Cardiac muscle cell (in vitro differentiated cells and primary cell): ENCODE data around the gene LPIN1. TPM values are rescaled to one million over a fixed set of nuclear protein-coding genes. Genes with fewer than 3 reads are reported as not detected.
A peak's percentile ranks its signal among the peaks of the same experiment; 100 is the strongest.
"Not testable (repeated sequence)": the region's sequence is repeated elsewhere in the genome, so short reads cannot be mapped to it uniquely, and the experiment has no call there.

Experiments used
- DNase-seq, 2 donors: peaks; one replicate each; pipeline versions ENCODE4 v3.0.0 to v3.0.0-alpha.2; 2010 to 2017; ENCODE audit warnings: low read depth in 1 of 2, low spot score in 1 of 2
- H3K27ac ChIP-seq: fragments of 200-600 bp; sonication (generic); 2 replicates; pipeline ENCODE4 v1.5.1; 2016
- H3K27me3 ChIP-seq: fragments of 200-600 bp; sonication (generic); 2 replicates; pipeline ENCODE4 v1.6.0; 2016; ENCODE audit warnings: control low read depth
- H3K36me3 ChIP-seq: fragments of 200-600 bp; sonication (generic); 2 replicates; pipeline ENCODE4 v1.5.1; 2016; ENCODE audit warnings: control low read depth
- H3K4me1 ChIP-seq: fragments of 200-600 bp; sonication (generic); 2 replicates; pipeline ENCODE4 v1.8.1; 2017; ENCODE audit warnings: low read depth, mild to moderate bottlenecking, mixed run types
- H3K4me3 ChIP-seq: fragments of 200-600 bp; sonication (generic); 2 replicates; pipeline ENCODE4 v1.5.1; 2016; ENCODE audit warnings: mild to moderate bottlenecking
- H3K9me3 ChIP-seq: fragments of 200-600 bp; sonication (generic); 2 replicates; pipeline ENCODE4 v1.5.1; 2017; ENCODE audit warnings: low read depth, mild to moderate bottlenecking, control low read depth
- CTCF ChIP-seq: IDR thresholded peaks from 2 replicates; pipeline ENCODE4 v1.5.1; 2012; ENCODE audit warnings: low read depth, mild to moderate bottlenecking, low read length
- polyA plus RNA-seq: library from polyadenylated mRNA; unstranded; fragments of >200 nt; fragmentation: Nextera tagmentation; extraction: Ambion mirVana; gene quantifications from 2 replicates; pipeline ENCODE4 v1.2.1, GENCODE V29; 2016
- total RNA-seq: library from RNA; depleted of rRNA; stranded (reverse); fragments of >200 nt; gene quantifications from 2 replicates; pipeline ENCODE4 v1.2.3, GENCODE V29; 2016

Gene LPIN1
- total and polyA plus RNA-seq, 2 experiments from 2014 or later: 47.0 to 58.3 TPM

- peaks cover 9% of the 10 kb centered on the region for H3K4me1 ChIP-seq
- no peak for TF ChIP-seq CTCF
- H3K4me3 ChIP-seq: no peak overlapping the region
- H3K36me3 ChIP-seq: peaks cover 27% of the 10 kb centered on the region
- no peaks in the 10 kb centered on the region for H3K27me3 ChIP-seq
- no peaks in the 10 kb centered on the region for H3K9me3 ChIP-seq
- no peak overlapping the region for H3K27ac ChIP-seq
- peak in 1 of 2 donors; percentile 9 for DNase-seq
Measured at GRCh38 chr2:11809586-11810236, 63.3 kb downstream of the LPIN1 start.

- H3K36me3 ChIP-seq: peaks cover 27% of the 10 kb centered on the region
- H3K9me3 ChIP-seq: no peaks in the 10 kb centered on the region
- H3K27ac ChIP-seq: no peak overlapping the region
- no peak for DNase-seq
- H3K4me1 ChIP-seq: peaks cover 9% of the 10 kb centered on the region
- no peaks in the 10 kb centered on the region for H3K27me3 ChIP-seq
- no peak overlapping the region for H3K4me3 ChIP-seq
- no peak for TF ChIP-seq CTCF
Measured at GRCh38 chr2:11810237-11810977, 64.0 kb downstream of the LPIN1 start.

GRCh38 chr2:11811036-11811654 lies 64.7 kb downstream of the LPIN1 start:
- no peak for DNase-seq
- Histone ChIP-seq H3K27ac (no peak overlapping the region), H3K4me1 (peaks cover 9% of the 10 kb centered on the region), H3K27me3 (no peaks in the 10 kb centered on the region), H3K9me3 (no peaks in the 10 kb centered on the region), H3K36me3 (peaks cover 27% of the 10 kb centered on the region), H3K4me3 (no peak overlapping the region)
- no peak for TF ChIP-seq CTCF

- peaks cover 27% of the 10 kb centered on the region for H3K36me3 ChIP-seq
- no peak for DNase-seq
- H3K9me3 ChIP-seq: no peaks in the 10 kb centered on the region
- no peak for TF ChIP-seq CTCF
- no peak overlapping the region for H3K4me3 ChIP-seq
- no peak overlapping the region for H3K27ac ChIP-seq
- no peaks in the 10 kb centered on the region for H3K27me3 ChIP-seq
- H3K4me1 ChIP-seq: no peaks in the 10 kb centered on the region
Measured at GRCh38 chr2:11812466-11813248, 66.2 kb downstream of the LPIN1 start.

- not testable (repeated sequence) for H3K4me1 ChIP-seq, H3K9me3 ChIP-seq, DNase-seq, H3K4me3 ChIP-seq, H3K27ac ChIP-seq, H3K27me3 ChIP-seq
- peaks cover 25% of the 10 kb centered on the region for H3K36me3 ChIP-seq
Measured at GRCh38 chr2:11813345-11813744, 66.9 kb downstream of the LPIN1 start.
